ENCODE data around the gene NUDC. TPM values are rescaled to one million over a fixed set of nuclear protein-coding genes. Genes with fewer than 3 reads are reported as not detected.

Gene NUDC
- total RNA-seq, 1 experiment from 2014 or later, result 118 TPM

DNA sequence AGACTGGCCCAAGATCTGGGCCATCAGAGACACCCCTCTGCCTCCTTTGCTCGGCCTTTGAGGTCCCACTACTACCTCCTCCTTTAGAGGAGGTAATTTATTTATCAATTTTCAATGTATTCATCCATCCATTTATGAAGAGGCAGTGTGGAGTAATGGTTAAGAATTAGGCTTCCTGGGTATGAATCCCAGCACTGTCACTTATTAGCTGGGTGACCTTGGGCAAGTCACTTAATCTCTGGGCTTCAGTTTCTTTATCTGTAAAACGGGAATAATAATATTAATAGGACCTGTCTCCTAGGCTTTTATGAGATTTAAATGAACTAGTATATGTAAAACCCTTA is 9.4 kb upstream of the NUDC start (continued):
- TF ChIP-seq, protein P1, sequence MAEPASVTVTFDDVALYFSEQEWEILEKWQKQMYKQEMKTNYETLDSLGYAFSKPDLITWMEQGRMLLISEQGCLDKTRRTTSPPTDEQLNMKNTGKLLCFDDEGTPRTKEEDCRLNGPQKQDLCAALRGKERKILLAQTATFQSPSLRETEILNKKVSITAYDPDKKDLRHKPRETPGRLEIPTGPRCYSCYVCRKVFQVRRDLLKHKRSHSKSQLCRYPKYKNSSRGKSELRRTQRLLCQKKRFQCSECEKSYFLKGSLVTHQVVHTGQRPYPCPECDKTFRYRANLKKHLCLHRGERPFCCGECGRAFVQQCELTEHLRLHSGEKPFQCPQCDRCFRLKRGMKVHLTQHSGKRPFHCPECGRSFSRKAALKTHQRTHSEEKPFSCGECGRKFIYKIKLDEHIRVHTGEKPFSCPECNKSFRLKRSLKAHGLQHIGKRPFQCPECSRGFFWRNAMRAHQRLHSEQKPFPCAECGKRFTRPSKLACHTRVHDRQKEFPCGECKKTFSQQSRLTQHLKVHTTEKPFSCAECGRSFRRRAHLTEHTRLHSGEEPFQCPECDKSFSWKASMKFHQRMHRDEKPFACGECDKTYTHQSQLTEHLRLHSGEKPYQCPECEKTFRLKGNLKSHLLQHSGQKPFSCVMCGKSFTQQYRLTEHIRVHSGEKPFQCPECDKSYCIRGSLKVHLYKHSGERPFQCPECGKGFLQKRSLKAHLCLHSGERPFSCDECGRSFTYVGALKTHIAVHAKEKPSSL (CRISPR knock-in tag; conservative IDR thresholded peaks at IDR 0.05), result no peak
- TF ChIP-seq SMAD3 (CRISPR knock-in tag; IDR thresholded peaks at IDR 0.05; ENCODE audit: borderline replicate concordance) (no peak), JUN (CRISPR knock-in tag; IDR thresholded peaks at IDR 0.05) (no peak), TCF7 (CRISPR knock-in tag; IDR thresholded peaks at IDR 0.05; ENCODE audit: low read depth) (no peak), ZBTB21 (CRISPR knock-in tag; IDR thresholded peaks at IDR 0.05; ENCODE audit: borderline replicate concordance) (no peak), FOXP1 (CRISPR knock-in tag; IDR thresholded peaks at IDR 0.05; ENCODE audit: borderline replicate concordance) (no peak), ZNF317 (CRISPR knock-in tag; IDR thresholded peaks at IDR 0.05; ENCODE audit: borderline replicate concordance, low read depth) (no peak), FOXJ3 (CRISPR knock-in tag; IDR thresholded peaks at IDR 0.05; ENCODE audit: borderline replicate concordance) (no peak), ZNF416 (CRISPR knock-in tag; IDR thresholded peaks at IDR 0.05) (no peak)
- TF ChIP-seq, protein P2, sequence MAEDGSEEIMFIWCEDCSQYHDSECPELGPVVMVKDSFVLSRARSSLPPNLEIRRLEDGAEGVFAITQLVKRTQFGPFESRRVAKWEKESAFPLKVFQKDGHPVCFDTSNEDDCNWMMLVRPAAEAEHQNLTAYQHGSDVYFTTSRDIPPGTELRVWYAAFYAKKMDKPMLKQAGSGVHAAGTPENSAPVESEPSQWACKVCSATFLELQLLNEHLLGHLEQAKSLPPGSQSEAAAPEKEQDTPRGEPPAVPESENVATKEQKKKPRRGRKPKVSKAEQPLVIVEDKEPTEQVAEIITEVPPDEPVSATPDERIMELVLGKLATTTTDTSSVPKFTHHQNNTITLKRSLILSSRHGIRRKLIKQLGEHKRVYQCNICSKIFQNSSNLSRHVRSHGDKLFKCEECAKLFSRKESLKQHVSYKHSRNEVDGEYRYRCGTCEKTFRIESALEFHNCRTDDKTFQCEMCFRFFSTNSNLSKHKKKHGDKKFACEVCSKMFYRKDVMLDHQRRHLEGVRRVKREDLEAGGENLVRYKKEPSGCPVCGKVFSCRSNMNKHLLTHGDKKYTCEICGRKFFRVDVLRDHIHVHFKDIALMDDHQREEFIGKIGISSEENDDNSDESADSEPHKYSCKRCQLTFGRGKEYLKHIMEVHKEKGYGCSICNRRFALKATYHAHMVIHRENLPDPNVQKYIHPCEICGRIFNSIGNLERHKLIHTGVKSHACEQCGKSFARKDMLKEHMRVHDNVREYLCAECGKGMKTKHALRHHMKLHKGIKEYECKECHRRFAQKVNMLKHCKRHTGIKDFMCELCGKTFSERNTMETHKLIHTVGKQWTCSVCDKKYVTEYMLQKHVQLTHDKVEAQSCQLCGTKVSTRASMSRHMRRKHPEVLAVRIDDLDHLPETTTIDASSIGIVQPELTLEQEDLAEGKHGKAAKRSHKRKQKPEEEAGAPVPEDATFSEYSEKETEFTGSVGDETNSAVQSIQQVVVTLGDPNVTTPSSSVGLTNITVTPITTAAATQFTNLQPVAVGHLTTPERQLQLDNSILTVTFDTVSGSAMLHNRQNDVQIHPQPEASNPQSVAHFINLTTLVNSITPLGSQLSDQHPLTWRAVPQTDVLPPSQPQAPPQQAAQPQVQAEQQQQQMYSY (CRISPR knock-in tag; IDR thresholded peaks at IDR 0.05), result no peak
- TF ChIP-seq, protein P3, sequence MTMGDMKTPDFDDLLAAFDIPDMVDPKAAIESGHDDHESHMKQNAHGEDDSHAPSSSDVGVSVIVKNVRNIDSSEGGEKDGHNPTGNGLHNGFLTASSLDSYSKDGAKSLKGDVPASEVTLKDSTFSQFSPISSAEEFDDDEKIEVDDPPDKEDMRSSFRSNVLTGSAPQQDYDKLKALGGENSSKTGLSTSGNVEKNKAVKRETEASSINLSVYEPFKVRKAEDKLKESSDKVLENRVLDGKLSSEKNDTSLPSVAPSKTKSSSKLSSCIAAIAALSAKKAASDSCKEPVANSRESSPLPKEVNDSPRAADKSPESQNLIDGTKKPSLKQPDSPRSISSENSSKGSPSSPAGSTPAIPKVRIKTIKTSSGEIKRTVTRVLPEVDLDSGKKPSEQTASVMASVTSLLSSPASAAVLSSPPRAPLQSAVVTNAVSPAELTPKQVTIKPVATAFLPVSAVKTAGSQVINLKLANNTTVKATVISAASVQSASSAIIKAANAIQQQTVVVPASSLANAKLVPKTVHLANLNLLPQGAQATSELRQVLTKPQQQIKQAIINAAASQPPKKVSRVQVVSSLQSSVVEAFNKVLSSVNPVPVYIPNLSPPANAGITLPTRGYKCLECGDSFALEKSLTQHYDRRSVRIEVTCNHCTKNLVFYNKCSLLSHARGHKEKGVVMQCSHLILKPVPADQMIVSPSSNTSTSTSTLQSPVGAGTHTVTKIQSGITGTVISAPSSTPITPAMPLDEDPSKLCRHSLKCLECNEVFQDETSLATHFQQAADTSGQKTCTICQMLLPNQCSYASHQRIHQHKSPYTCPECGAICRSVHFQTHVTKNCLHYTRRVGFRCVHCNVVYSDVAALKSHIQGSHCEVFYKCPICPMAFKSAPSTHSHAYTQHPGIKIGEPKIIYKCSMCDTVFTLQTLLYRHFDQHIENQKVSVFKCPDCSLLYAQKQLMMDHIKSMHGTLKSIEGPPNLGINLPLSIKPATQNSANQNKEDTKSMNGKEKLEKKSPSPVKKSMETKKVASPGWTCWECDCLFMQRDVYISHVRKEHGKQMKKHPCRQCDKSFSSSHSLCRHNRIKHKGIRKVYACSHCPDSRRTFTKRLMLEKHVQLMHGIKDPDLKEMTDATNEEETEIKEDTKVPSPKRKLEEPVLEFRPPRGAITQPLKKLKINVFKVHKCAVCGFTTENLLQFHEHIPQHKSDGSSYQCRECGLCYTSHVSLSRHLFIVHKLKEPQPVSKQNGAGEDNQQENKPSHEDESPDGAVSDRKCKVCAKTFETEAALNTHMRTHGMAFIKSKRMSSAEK (CRISPR knock-in tag; IDR thresholded peaks at IDR 0.05; ENCODE audit: borderline replicate concordance), result no peak

DNA sequence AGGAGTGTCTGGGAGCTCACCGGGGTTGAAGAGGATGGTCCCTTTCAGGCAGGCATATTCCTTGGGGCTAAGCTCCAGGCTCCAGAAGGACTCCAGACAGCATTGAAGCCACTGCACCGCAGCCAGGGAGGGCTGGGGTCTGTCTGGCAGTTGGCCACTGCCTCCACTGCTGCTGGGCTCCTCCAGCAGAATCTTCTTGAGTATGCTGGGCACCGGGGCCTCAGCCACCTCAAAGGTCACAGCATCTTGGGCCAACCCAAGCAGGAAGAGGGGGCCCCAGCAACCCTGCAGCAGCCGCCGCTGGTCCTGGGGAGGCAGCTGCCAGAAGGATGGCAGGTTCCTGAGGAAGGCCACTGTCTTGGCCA is 8.2 kb upstream of the NUDC start:
- H3K36me3 Mint-ChIP-seq, result no peaks in the 10 kb centered on the region
- ChIA-PET CTCF (interaction anchor here (1.1 to 2.2 kb wide), 2 partner anchors 13 to 23 kb away, joined by 3 to 6 read pairs; partner anchors contain the start of genes GPATCH3 and GPN2), POLR2A (interaction anchor here (0.5 kb wide), 1 partner anchor 795 kb away, joined by 3 read pairs; no protein-coding TSS in a partner anchor)
- DNase-seq (ENCODE audit: low spot score) (no peak), ATAC-seq (no peak)
- TF ChIP-seq, protein P4, sequence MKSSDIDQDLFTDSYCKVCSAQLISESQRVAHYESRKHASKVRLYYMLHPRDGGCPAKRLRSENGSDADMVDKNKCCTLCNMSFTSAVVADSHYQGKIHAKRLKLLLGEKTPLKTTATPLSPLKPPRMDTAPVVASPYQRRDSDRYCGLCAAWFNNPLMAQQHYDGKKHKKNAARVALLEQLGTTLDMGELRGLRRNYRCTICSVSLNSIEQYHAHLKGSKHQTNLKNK (CRISPR knock-in tag; IDR thresholded peaks at IDR 0.05), result no peak
- TF ChIP-seq KAT7 (CRISPR knock-in tag; IDR thresholded peaks at IDR 0.05; ENCODE audit: borderline replicate concordance) (no peak), CREB1 (CRISPR knock-in tag; IDR thresholded peaks at IDR 0.05) (no peak), MYBL2 (CRISPR knock-in tag; IDR thresholded peaks at IDR 0.05) (no peak), RORB (CRISPR knock-in tag; IDR thresholded peaks at IDR 0.05) (no peak), NR2C2 (CRISPR knock-in tag; IDR thresholded peaks at IDR 0.05) (no peak), ZNF671 (CRISPR knock-in tag; IDR thresholded peaks at IDR 0.05) (no peak), EMX1 (CRISPR knock-in tag; IDR thresholded peaks at IDR 0.05) (no peak)
- TF ChIP-seq, protein P5, sequence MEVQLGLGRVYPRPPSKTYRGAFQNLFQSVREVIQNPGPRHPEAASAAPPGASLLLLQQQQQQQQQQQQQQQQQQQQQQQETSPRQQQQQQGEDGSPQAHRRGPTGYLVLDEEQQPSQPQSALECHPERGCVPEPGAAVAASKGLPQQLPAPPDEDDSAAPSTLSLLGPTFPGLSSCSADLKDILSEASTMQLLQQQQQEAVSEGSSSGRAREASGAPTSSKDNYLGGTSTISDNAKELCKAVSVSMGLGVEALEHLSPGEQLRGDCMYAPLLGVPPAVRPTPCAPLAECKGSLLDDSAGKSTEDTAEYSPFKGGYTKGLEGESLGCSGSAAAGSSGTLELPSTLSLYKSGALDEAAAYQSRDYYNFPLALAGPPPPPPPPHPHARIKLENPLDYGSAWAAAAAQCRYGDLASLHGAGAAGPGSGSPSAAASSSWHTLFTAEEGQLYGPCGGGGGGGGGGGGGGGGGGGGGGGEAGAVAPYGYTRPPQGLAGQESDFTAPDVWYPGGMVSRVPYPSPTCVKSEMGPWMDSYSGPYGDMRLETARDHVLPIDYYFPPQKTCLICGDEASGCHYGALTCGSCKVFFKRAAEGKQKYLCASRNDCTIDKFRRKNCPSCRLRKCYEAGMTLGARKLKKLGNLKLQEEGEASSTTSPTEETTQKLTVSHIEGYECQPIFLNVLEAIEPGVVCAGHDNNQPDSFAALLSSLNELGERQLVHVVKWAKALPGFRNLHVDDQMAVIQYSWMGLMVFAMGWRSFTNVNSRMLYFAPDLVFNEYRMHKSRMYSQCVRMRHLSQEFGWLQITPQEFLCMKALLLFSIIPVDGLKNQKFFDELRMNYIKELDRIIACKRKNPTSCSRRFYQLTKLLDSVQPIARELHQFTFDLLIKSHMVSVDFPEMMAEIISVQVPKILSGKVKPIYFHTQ (CRISPR knock-in tag; IDR thresholded peaks at IDR 0.05), result no peak
- no peaks in the 10 kb centered on the region for H3K9me3 Mint-ChIP-seq
- no peaks in the 10 kb centered on the region for H3K4me1 Mint-ChIP-seq
- no peak overlapping the region for H3K27ac Mint-ChIP-seq
- H3K4me3 Mint-ChIP-seq, result no peak overlapping the region
- peaks cover 9% of the 10 kb centered on the region for H3K27me3 Mint-ChIP-seq (ENCODE audit: low read depth)
